GM18508 (cell line): Measurements from ENCODE around the gene DISP1.

ENCODE experiments used
- ATAC-seq: cut with Tn5 transposase; IDR thresholded peaks from one replicate; pipeline ENCODE4 v1.9.1; 2021; ENCODE audit warnings: moderate number of reproducible peaks; ENCODE audit not compliant: insufficient read depth, unreplicated experiment

Gene DISP1

GRCh38 chr1:222791006-222791710, 23.7 kb upstream of the DISP1 start:
- ATAC-seq: no peak

DNA sequence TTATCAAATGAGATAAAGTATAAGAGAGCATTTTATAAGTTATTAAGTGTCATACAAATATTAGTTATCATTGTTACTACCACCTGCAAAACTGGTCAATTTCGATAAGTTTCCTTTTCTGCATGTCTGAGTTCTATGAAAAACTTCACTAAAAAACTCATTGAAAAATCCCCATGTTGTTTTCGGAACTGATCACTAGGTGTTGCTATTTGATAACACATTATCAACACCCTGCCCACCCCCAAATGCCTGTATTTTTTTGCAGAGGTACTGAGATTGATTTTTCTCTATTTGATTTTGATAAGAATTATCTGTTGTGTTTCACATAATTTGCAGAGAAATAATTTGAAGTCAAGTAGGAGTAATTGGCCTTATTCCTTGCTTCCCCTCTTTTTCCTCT, 22.1 kb upstream of the DISP1 start:
- no peak for ATAC-seq

DNA sequence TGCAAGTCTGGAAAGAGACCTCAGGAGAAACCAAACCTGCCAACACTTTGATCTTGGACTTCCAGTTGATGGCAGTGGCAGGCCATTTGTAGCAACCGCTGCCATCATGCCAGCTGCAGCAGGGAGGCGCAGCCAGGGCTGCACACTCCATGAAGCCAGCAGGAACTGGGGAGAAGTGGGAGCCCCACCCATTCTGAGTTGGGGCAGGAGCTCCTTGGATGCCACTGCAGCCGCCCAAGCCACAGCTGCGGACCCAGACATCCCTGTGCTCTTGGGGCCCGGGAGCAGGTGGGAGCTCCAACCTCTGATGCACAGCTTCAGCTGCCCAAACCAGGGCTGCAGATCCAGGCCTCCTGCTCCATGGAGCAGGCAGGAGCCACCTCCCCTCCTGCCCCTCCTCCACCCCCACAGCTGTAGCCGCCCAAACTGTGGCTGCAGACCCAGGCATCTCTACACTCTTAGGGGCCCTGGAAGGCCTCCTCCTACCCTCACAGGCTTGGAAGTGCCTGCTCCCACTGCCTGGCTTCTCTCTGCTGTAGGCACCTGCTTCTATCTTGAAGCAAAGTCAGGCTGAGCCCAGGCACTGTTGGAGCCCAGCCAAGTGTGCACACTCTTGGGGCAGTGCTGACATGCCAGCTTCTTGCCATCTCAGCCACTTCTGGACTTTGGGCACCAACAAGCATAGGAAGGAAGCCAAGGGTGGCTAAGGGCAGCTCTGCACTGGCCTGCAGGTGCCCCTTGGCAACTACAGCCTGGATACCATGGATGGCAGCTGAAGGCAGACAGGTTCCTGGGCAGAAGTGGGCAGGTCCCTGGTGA, 20.0 kb upstream of the DISP1 start:
- no peak for ATAC-seq

GRCh38 chr1:222798116-222798515, 16.7 kb upstream of the DISP1 start:
- no peak for ATAC-seq

GRCh38 chr1:222798975-222799374, 15.9 kb upstream of the DISP1 start:
- no peak for ATAC-seq

- ATAC-seq: no peak
Measured at GRCh38 chr1:222801067-222801466, 13.8 kb upstream of the DISP1 start.

DNA sequence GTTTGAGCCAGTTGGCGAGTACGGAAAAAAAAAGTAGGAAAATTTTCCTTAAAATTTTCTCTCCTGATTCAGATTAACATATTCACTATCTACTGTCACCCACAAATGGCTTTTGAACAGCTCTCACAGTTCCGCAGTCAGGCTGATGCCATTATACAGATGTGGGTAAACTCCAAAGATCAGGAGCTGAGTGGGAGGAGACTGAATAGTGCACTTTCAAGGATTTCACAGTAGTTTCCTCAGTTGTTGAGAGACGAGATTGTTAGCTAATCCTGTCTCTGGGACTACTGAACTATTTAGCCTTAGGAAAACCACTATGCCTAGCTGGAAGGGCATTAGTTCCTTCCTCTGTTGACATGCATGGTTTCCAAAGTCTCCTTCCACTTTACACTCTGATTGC, 3.2 kb upstream of the DISP1 start:
- no peak for ATAC-seq

GRCh38 chr1:222813866-222814535, 838 bp upstream of the DISP1 start:
- ATAC-seq: no peak

- ATAC-seq: no peak
Measured at GRCh38 chr1:222815440-222815765, 564 bp downstream of the DISP1 start.

DNA sequence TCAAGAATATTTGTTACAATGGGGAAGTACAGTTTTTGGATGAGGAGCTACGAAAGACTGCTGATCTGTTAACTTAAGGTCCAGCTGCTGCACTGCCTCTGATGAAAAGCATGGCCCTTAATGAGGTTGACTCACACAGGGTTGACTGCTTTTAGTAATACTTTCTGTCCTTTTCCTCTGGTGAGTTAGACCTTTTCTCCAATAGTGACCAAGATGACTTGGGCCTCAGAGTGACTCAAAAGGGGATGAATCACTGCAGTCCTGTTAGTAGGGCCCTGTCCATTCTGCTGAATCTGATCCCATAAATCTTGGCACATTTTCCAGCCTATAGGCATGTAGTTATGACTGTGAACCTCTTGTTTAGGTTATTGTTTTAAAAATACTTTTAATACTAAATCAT, 2.7 kb downstream of the DISP1 start:
- no peak for ATAC-seq

DNA sequence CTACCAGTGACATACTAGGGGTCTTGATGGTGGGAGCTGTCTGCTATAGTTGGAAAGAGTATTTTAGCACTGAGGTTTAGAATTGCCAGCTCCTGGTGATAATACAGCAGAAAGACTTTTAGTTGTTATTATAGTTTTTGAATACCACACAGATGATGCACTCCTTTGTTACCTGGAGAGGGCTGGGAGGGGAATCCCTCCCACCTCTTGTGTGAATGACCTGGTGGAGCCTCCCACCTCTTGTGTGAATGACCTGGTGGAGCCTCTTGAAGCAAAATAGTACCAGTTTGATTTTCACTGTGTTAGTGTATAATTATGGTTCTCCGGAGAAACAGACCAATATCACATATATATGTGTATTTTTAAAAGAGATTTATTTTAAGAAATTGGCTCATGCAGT, 3.3 kb downstream of the DISP1 start:
- ATAC-seq: no peak

DNA sequence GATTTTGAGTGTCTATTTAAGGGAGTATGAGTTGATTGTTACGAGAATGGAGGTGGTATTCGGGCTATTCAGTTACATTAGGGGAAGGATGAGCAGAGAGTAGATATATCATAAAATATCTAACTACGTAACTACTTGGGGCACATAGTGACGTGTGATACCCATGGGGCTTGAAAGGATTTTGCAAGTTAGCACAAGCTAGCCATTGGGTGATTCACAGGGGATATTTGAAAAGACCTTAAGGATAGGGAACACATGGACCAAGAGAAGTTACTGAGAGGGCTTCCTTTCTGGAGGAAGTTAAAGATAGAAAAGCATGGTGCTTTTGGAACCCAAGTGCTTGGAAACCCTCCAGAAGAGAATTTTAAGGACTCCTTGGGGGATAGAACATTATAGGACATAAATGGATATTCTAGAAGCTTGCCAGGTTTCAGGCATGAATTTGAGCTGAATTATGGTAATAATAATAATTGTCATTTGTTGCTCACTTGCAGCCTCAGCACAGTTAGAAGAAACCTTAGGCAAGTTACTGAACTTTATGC, 5.4 kb downstream of the DISP1 start:
- ATAC-seq: no peak

DNA sequence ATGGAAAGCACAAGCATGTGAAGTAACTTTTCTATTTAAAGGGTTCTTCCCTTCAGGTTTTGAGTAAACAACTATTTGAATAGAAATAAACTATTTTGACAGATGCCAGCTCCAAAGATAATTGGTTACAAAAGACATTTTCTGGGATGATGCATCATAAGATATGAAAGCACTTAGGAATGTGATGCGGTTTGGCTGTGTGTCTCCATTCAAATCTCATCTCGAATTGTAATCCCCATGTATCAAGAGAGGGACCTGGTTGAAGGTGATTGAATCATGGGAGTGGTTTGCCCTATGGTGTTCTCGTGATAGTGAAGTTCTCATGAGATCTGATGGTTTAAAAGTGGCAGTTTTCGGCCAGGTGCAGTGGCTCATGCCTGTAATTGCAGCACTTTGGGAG, 6.4 kb downstream of the DISP1 start:
- no peak for ATAC-seq

DNA sequence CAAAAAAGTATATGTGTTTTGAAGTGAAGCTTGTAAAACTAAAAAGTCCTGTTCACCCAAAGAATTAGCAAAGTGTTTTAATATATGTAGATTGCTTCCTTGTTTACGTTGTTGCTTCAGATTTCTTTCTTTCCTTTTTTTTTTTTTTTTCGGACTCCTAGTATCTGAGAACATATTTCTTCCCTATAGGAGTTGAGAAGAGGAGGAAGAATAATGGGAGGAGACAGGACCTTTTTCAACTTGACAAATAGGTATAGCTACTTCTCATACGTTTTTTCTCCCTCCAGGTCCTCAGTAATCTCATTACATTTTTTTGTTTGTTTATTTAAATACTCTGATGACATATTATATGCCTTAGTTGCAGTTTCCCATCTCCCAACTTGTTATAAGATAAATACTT, 8.9 kb downstream of the DISP1 start:
- ATAC-seq: no peak

DNA sequence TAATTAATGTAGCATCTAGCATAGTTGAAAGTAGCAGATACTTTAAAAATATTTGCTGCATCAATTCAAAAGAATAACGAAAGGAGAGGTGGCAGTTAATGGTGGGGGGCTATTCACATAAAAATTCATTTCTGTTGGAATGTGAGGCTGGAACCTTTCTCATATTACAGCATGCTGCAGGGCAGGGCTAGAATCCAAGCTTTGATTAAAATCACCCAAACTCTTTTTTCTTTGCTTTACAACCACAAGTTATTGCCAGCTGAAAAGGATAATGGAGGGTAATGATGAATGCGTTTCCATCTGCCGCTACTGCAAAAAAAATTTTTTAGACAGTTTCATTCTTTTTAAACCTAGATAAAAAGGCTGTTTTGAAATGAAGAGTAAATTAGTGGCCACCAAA, 9.8 kb downstream of the DISP1 start:
- no peak for ATAC-seq

DNA sequence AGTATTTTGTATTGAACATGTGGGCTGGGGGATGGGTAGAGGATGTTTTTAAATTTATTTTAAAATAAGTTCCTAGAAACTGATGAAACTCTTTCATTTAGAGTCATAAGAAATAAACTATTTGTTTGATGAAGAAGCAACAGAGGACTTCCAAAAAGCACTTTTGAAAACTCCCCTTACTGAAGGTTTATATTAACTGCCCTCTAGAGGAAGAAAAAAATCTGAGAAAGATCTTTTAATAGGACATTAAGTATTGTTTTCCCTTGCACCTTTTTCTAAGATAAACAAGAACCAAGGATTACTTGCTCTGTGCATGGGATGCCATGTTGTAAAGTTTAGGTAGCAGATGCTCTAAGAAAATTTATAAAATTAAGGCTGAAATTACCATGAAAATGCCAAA, 14.1 kb downstream of the DISP1 start:
- no peak for ATAC-seq

- no peak for ATAC-seq
Measured at GRCh38 chr1:222829868-222830267, 15.0 kb downstream of the DISP1 start.

GRCh38 chr1:222833356-222833876, 18.6 kb downstream of the DISP1 start:
- ATAC-seq: no peak

GRCh38 chr1:222843469-222844410, 28.9 kb downstream of the DISP1 start:
- no peak for ATAC-seq

DNA sequence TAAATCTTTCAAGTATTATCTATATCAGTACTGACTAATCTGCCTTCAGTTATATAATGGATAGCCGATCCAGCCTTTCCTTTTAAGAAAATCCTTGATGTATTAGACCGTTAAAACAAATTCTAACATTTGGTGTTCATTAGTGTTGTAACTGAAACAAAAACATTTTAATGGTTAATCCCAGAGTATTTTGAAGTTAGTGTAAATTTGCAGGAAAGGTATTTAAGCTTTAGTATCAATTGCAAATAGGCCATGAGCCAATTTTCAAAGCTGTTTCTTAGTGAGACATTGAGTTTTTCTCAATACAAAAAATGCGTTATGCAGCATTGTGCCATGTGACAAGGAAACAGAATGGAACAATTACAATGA, 29.6 kb downstream of the DISP1 start:
- no peak for ATAC-seq
